ENCODE results near the gene CNOT6.

The CNOT6 gene

GRCh38 chr5:180600554-180601041, 106.4 kb downstream of the CNOT6 start:
- TF ChIP-seq, protein P1, sequence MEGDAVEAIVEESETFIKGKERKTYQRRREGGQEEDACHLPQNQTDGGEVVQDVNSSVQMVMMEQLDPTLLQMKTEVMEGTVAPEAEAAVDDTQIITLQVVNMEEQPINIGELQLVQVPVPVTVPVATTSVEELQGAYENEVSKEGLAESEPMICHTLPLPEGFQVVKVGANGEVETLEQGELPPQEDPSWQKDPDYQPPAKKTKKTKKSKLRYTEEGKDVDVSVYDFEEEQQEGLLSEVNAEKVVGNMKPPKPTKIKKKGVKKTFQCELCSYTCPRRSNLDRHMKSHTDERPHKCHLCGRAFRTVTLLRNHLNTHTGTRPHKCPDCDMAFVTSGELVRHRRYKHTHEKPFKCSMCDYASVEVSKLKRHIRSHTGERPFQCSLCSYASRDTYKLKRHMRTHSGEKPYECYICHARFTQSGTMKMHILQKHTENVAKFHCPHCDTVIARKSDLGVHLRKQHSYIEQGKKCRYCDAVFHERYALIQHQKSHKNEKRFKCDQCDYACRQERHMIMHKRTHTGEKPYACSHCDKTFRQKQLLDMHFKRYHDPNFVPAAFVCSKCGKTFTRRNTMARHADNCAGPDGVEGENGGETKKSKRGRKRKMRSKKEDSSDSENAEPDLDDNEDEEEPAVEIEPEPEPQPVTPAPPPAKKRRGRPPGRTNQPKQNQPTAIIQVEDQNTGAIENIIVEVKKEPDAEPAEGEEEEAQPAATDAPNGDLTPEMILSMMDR (IDR thresholded peaks at IDR 0.05; ENCODE audit: low read depth, low read length, missing control alignments): no peak
- no peak for DNase-seq (ENCODE audit: low read depth)
- H3K4me3 ChIP-seq (ENCODE audit: low read depth, low read length): no peak overlapping the region

- H3K4me3 ChIP-seq (ENCODE audit: low read depth, low read length): no peak overlapping the region
- TF ChIP-seq, protein P1 (IDR thresholded peaks at IDR 0.05; ENCODE audit: low read depth, low read length, missing control alignments): no peak
- no peak for DNase-seq (ENCODE audit: low read depth)
Observed at GRCh38 chr5:180601591-180602480, 107.7 kb downstream of the CNOT6 start.

DNA sequence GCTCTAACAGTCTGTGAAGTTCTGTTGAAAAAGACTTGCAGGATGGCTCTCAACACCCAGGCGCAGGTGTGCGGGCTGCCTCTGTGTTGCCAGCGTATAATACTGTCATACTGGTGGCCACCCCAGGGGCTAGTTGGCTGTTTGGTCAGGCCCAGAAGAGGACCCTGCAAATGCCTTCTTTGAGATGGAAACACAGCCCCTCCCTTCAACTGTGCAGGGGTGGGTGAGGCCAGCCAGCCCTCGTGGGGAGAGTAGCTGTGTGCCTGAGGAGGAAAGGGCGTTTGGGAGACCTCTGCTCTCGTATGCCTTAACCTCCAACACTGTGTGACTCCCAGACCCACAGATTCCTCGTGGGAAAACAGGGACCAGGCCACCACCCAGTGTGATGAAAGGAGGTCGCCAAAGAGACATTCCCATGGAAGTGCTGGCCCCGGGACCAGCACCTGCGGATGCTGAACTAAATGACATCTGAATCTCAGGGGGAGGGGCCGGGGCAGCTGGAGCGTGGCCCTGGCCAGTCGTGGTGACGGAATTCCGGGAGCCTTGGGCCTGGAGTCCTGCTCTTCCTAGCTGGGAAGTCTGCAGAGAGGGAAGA, 108.4 kb downstream of the CNOT6 start:
- TF ChIP-seq, protein P1 (IDR thresholded peaks at IDR 0.05; ENCODE audit: low read depth, low read length, missing control alignments): no peak
- DNase-seq (ENCODE audit: low read depth): no peak

DNA sequence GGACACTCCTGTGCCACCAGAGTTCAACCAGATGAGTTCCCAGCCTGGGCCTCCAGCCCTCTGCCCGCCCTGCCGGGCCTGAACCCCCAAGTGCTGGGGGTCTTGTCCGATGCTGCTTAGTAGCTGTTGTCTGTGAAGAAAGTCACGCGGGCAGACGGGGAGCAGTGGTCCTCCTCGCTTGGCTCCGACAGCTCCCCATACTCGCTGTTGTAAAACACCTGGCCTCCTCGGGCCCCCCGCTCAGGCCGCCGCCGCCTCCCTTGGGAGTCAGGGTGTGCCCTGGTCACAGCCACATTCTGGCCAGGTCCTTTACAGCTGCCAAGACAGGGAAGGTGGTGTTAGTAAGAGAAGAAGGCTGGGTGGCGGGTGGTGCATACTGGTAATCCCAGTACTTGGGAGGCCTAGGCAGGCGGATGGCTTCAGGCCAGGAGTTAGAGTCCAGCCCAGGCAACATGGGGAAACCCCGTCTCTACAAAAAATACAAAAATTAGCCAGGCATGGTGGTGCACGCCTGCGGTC, 109.0 kb downstream of the CNOT6 start:
- TF ChIP-seq, protein P1 (IDR thresholded peaks at IDR 0.05; ENCODE audit: low read depth, low read length, missing control alignments): no peak
- H3K4me3 ChIP-seq (ENCODE audit: low read depth, low read length): no peak overlapping the region
- no peak for DNase-seq (ENCODE audit: low read depth)

More for the DNA sequence above, 108.4 kb downstream of the CNOT6 start:
- H3K4me3 ChIP-seq (ENCODE audit: low read depth, low read length): no peak overlapping the region

DNA sequence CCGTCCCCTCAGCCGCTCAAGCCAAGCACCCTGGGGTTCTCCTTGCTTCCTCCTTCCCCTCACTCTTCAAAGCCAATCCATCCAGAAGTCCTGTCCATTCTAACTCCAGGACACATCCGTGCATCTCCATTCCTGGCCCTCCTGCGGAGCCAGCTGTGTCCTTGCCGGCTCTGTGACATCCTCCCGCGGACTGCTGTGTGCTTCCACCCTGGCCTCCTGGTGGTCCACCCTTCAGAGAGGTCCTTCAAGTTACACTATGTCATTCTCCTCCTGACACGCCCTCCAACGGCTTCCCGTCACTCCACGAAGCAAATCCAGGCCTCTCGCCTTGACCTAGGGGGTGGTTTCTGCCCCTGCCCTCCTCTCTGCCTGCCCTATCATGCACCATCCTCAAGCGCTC, 110.1 kb downstream of the CNOT6 start:
- H3K4me3 ChIP-seq (ENCODE audit: low read depth, low read length): no peak overlapping the region
- DNase-seq (ENCODE audit: low read depth): no peak
- TF ChIP-seq, protein P1 (IDR thresholded peaks at IDR 0.05; ENCODE audit: low read depth, low read length, missing control alignments): no peak

- TF ChIP-seq, protein P1 (IDR thresholded peaks at IDR 0.05; ENCODE audit: low read depth, low read length, missing control alignments): peak; percentile 90
- peak; percentile 27 for DNase-seq (ENCODE audit: low read depth)
- H3K4me3 ChIP-seq (ENCODE audit: low read depth, low read length): no peak overlapping the region
Observed at GRCh38 chr5:180605554-180606214, 111.5 kb downstream of the CNOT6 start.

Measured in GM12864 (cell line).